Left renal cortex interstitium (tissue), 4 donors: ENCODE measurements around the gene MUC2. TPM values are rescaled to one million over a fixed set of nuclear protein-coding genes. Genes with fewer than 3 reads are reported as not detected.

ENCODE experiments used
- DNase-seq, 4 donors: peaks; one replicate each; pipeline ENCODE4 v3.0.0-alpha.2; 2013; ENCODE audit warnings: low read depth in 4 of 4, low spot score in 2 of 4, missing footprints in 1 of 4
- polyA plus RNA-seq, 4 donors: library from polyadenylated mRNA; unstranded; fragments of 120-200 nt; gene quantifications; one replicate each; pipeline ENCODE4 v1.2.1, GENCODE V29; 2013; ENCODE audit not compliant: insufficient read length in 4 of 4

Gene MUC2
- under 1 TPM in 3 of 4 donors, not detected in 1; 0.08 to 0.30 (median 0.14) TPM for polyA plus RNA-seq

GRCh38 chr11:1074244-1075221 lies at the start of gene MUC2:
Gene MUC2 (plus strand): TSS chr11:1074874.
- DNase-seq = no peak

GRCh38 chr11:1025410-1026162 lies 49.1 kb upstream of the MUC2 start:
- DNase-seq = no peak

GRCh38 chr11:1026163-1026450 lies 48.6 kb upstream of the MUC2 start:
- no peak for DNase-seq

- DNase-seq = no peak
Measured at GRCh38 chr11:1026641-1027482, 47.8 kb upstream of the MUC2 start.

GRCh38 chr11:1027483-1028290 lies 47.0 kb upstream of the MUC2 start:
- no peak for DNase-seq

- no peak for DNase-seq
Measured at GRCh38 chr11:1028291-1028540, 46.5 kb upstream of the MUC2 start.

- DNase-seq = no peak
Measured at GRCh38 chr11:1028616-1029015, 46.1 kb upstream of the MUC2 start.

GRCh38 chr11:1029051-1029450 lies 45.6 kb upstream of the MUC2 start:
- DNase-seq = no peak

GRCh38 chr11:1029654-1030053 lies 45.0 kb upstream of the MUC2 start:
- no peak for DNase-seq

- DNase-seq = no peak
Measured at GRCh38 chr11:1030086-1030485, 44.6 kb upstream of the MUC2 start.

GRCh38 chr11:1030556-1030955 lies 44.1 kb upstream of the MUC2 start:
- DNase-seq = no peak

- DNase-seq = no peak
Measured at GRCh38 chr11:1031121-1031899, 43.4 kb upstream of the MUC2 start.

GRCh38 chr11:1032310-1032891 lies 42.3 kb upstream of the MUC2 start:
- no peak for DNase-seq

- no peak for DNase-seq
Measured at GRCh38 chr11:1033016-1033798, 41.5 kb upstream of the MUC2 start.

GRCh38 chr11:1034001-1034400 lies 40.7 kb upstream of the MUC2 start:
- no peak for DNase-seq

GRCh38 chr11:1034456-1035295 lies 40.0 kb upstream of the MUC2 start:
- no peak for DNase-seq

- no peak for DNase-seq
Measured at GRCh38 chr11:1035577-1036283, 38.9 kb upstream of the MUC2 start.
